ENCODE results near the gene IQSEC1. TPM values are rescaled to one million over a fixed set of nuclear protein-coding genes. Genes with fewer than 3 reads are reported as not detected.

The IQSEC1 gene
- total RNA-seq, 2 donors from 2014 or later, result 22.7 to 24.5 TPM

- H3K9me3 ChIP-seq (ENCODE audit: control insufficient read depth, low read length), result no peaks in the 10 kb centered on the region
- H3K27me3 Mint-ChIP-seq (ENCODE audit: insufficient read depth), result no peaks in the 10 kb centered on the region
- WGBS, 2 experiments (ENCODE audit: insufficient coverage in 1 of 2, insufficient read length in 1 of 2), result 57 to 100% methylated on average over 1 to 2 of the region's 2 CpGs
- H3K4me3 Mint-ChIP-seq, result no peak overlapping the region
- H3K4me1 ChIP-seq (ENCODE audit: control insufficient read depth, insufficient read depth, low read length), result peaks cover 2% of the 10 kb centered on the region
- TF ChIP-seq CTCF (conservative IDR thresholded peaks at IDR 0.05), result no peak
- H3K9me3 Mint-ChIP-seq, result no peaks in the 10 kb centered on the region
- DNase-seq, result peak; percentile 89
- H3K27me3 ChIP-seq (ENCODE audit: control insufficient read depth, insufficient read depth, low read length, poor library complexity, severe bottlenecking), result no peaks in the 10 kb centered on the region
- H3K4me1 Mint-ChIP-seq, result peaks cover 9% of the 10 kb centered on the region
- no peak overlapping the region for H3K27ac Mint-ChIP-seq
- no peaks in the 10 kb centered on the region for H3K36me3 Mint-ChIP-seq (ENCODE audit: low read depth)
- no peak overlapping the region for H3K4me3 ChIP-seq (ENCODE audit: low read length)
- H3K9ac ChIP-seq (ENCODE audit: extremely low read depth, low read length, poor library complexity, severe bottlenecking), result no peak overlapping the region
- peak overlapping the region; percentile 44 for H3K27ac ChIP-seq (ENCODE audit: low read depth, low read length)
- H3K36me3 ChIP-seq (ENCODE audit: control insufficient read depth, insufficient read depth, low read length), result no peaks in the 10 kb centered on the region
Observed at GRCh38 chr3:13051066-13051465, 22.2 kb downstream of the IQSEC1 start.

- no peaks in the 10 kb centered on the region for H3K36me3 ChIP-seq (ENCODE audit: control insufficient read depth, insufficient read depth, low read length)
- no peak overlapping the region for H3K4me3 Mint-ChIP-seq
- no peaks in the 10 kb centered on the region for H3K27me3 ChIP-seq (ENCODE audit: control insufficient read depth, insufficient read depth, low read length, poor library complexity, severe bottlenecking)
- no peak for DNase-seq
- peaks cover 2% of the 10 kb centered on the region for H3K4me1 ChIP-seq (ENCODE audit: control insufficient read depth, insufficient read depth, low read length)
- no peak overlapping the region for H3K27ac Mint-ChIP-seq
- H3K4me1 Mint-ChIP-seq, result peaks cover 9% of the 10 kb centered on the region
- H3K36me3 Mint-ChIP-seq (ENCODE audit: low read depth), result no peaks in the 10 kb centered on the region
- H3K9me3 Mint-ChIP-seq, result no peaks in the 10 kb centered on the region
- H3K27ac ChIP-seq (ENCODE audit: low read depth, low read length), result no peak overlapping the region
- H3K27me3 Mint-ChIP-seq (ENCODE audit: insufficient read depth), result no peaks in the 10 kb centered on the region
- H3K9me3 ChIP-seq (ENCODE audit: control insufficient read depth, low read length), result no peaks in the 10 kb centered on the region
- TF ChIP-seq CTCF (conservative IDR thresholded peaks at IDR 0.05), result no peak
- WGBS, 2 experiments (ENCODE audit: insufficient coverage in 1 of 2, insufficient read length in 1 of 2), result 96% methylated on average over 3 of the region's 3 CpGs; no CpG with 5 or more reads in 1 of the 2 experiments
- no peak overlapping the region for H3K4me3 ChIP-seq (ENCODE audit: low read length)
- H3K9ac ChIP-seq (ENCODE audit: extremely low read depth, low read length, poor library complexity, severe bottlenecking), result no peak overlapping the region
Observed at GRCh38 chr3:13050446-13050845, 22.8 kb downstream of the IQSEC1 start.

GRCh38 chr3:13049400-13049799 is 23.8 kb downstream of the IQSEC1 start:
- H3K36me3 Mint-ChIP-seq (ENCODE audit: low read depth), result no peaks in the 10 kb centered on the region
- H3K27me3 Mint-ChIP-seq (ENCODE audit: insufficient read depth), result no peaks in the 10 kb centered on the region
- DNase-seq, result no peak
- Histone ChIP-seq H3K27ac (ENCODE audit: low read depth, low read length) (no peak overlapping the region), H3K9ac (ENCODE audit: extremely low read depth, low read length, poor library complexity, severe bottlenecking) (no peak overlapping the region), H3K4me3 (ENCODE audit: low read length) (no peak overlapping the region), H3K27me3 (ENCODE audit: control insufficient read depth, insufficient read depth, low read length, poor library complexity, severe bottlenecking) (no peaks in the 10 kb centered on the region), H3K4me1 (ENCODE audit: control insufficient read depth, insufficient read depth, low read length) (peaks cover 5% of the 10 kb centered on the region), H3K9me3 (ENCODE audit: control insufficient read depth, low read length) (no peaks in the 10 kb centered on the region), H3K36me3 (ENCODE audit: control insufficient read depth, insufficient read depth, low read length) (no peaks in the 10 kb centered on the region)
- H3K9me3 Mint-ChIP-seq, result no peaks in the 10 kb centered on the region
- no peak for TF ChIP-seq CTCF (conservative IDR thresholded peaks at IDR 0.05)
- H3K4me1 Mint-ChIP-seq, result peaks cover 9% of the 10 kb centered on the region
- 92 to 93% methylated on average over 6 of the region's 6 CpGs for WGBS, 2 experiments (ENCODE audit: insufficient coverage in 1 of 2, insufficient read length in 1 of 2)
- H3K4me3 Mint-ChIP-seq, result no peak overlapping the region
- no peak overlapping the region for H3K27ac Mint-ChIP-seq
